Endothelial cell of umbilical vein (primary cell): ENCODE results near the gene PLEKHD1. TPM values are rescaled to one million over a fixed set of nuclear protein-coding genes. Genes with fewer than 3 reads are reported as not detected.

Experiments used
- BruUV-seq: library from RNA; stranded (reverse); fragments of 400-500 nt; replicated peaks from 2 replicates; lab custom pipeline; 2021; lab: Mats Ljungman, UMichigan
- CTCF ChIA-PET: fragments of 300-600, 350-600 bp; sonication (Branson Sonifier 250); formaldehyde crosslinking; loops from one replicate; lab custom pipeline; 2021; ENCODE audit warnings: antibody characterized with exemption, inconsistent platforms; lab: Charles Lee
- POLR2A ChIA-PET: fragments of 300-600, 350-600 bp; sonication (Branson Sonifier 250); formaldehyde crosslinking; loops from one replicate; lab custom pipeline; 2021; ENCODE audit warnings: antibody characterized with exemption, inconsistent platforms; lab: Charles Lee
- DNase-seq: peaks from one replicate; pipeline ENCODE4 v3.0.0-alpha.2; 2011; ENCODE audit warnings: low read depth, low spot score
- FAIRE-seq: peaks from 2 replicates; lab custom pipeline; 2011; peaks lifted over from hg19 to GRCh38; lab: Jason Lieb, UNC
- H2AFZ ChIP-seq: 2 replicates; pipeline ENCODE4 v1.6.0; 2012; ENCODE audit warnings: low read depth, low read length, control low read depth, inconsistent platforms
- H3K27ac ChIP-seq: 2 replicates; pipeline ENCODE4 v1.5.1; 2011; ENCODE audit warnings: low read depth, mild to moderate bottlenecking, control low read depth, low read length, moderate library complexity; ENCODE audit not compliant: insufficient read depth
- H3K27me3 ChIP-seq, 2 experiments: 2 replicates each; pipeline versions ENCODE4 v1.6.0 to v1.6.1; 2011; ENCODE audit warnings: low read length in 2 of 2, mixed read lengths in 1 of 2; ENCODE audit not compliant: control insufficient read depth in 2 of 2, insufficient read depth in 2 of 2
- H3K36me3 ChIP-seq, 2 experiments: 2 replicates in 1 of 2; 3 replicates in 1 of 2; pipeline ENCODE4 v1.5.1; 2011; ENCODE audit warnings: low read length in 2 of 2, mild to moderate bottlenecking in 1 of 2, moderate library complexity in 1 of 2; ENCODE audit not compliant: control insufficient read depth in 2 of 2, insufficient read depth in 2 of 2; ENCODE audit errors: extremely low read depth in 1 of 2
- H3K4me1 ChIP-seq: 3 replicates; pipeline ENCODE4 v1.5.1; 2011; ENCODE audit warnings: mild to moderate bottlenecking, low read length; ENCODE audit not compliant: control insufficient read depth, insufficient read depth; ENCODE audit errors: extremely low read depth
- H3K4me2 ChIP-seq: 2 replicates; pipeline ENCODE4 v1.6.1; 2011; ENCODE audit warnings: low read length, control low read depth, mixed read lengths; ENCODE audit not compliant: insufficient read depth
- H3K4me3 ChIP-seq, 3 experiments: fragments of 200-600 bp in 1 of 3; sonication (generic), shearing (Covaris generic) in 1 of 3; replicated peaks in 1 of 3; 2 replicates each; pipeline ENCODE4 v1.5.1; 2011 to 2016; ENCODE audit warnings: control low read depth in 3 of 3, low read length in 3 of 3, mild to moderate bottlenecking in 2 of 3, inconsistent platforms in 1 of 3, low read depth in 1 of 3, moderate library complexity in 1 of 3; ENCODE audit not compliant: insufficient read depth in 1 of 3
- H3K79me2 ChIP-seq: 2 replicates; pipeline ENCODE4 v1.6.0; 2012; ENCODE audit warnings: low read length, inconsistent platforms; ENCODE audit not compliant: control insufficient read depth, insufficient read depth
- H3K9ac ChIP-seq: replicated peaks from 2 replicates; pipeline ENCODE3; 2011; ENCODE audit warnings: low read length, control low read depth; ENCODE audit not compliant: insufficient read depth; ENCODE audit errors: extremely low read depth
- H3K9me1 ChIP-seq: replicated peaks from 3 replicates; pipeline ENCODE4 v1.6.0; 2011; ENCODE audit warnings: mild to moderate bottlenecking, low read length; ENCODE audit not compliant: control insufficient read depth, insufficient read depth; ENCODE audit errors: extremely low read depth
- H3K9me3 ChIP-seq: replicated peaks from 2 replicates; pipeline ENCODE4 v1.5.1; 2012; ENCODE audit warnings: low read length, inconsistent platforms; ENCODE audit not compliant: control insufficient read depth, insufficient read depth
- H4K20me1 ChIP-seq: replicated peaks from 2 replicates; pipeline ENCODE3; 2011; ENCODE audit warnings: mild to moderate bottlenecking, low read length; ENCODE audit not compliant: control insufficient read depth, insufficient read depth; ENCODE audit errors: extremely low read depth
- JUN ChIP-seq: IDR thresholded peaks from 2 replicates; pipeline ENCODE4 v1.6.1; 2011; ENCODE audit warnings: borderline replicate concordance, low read depth; ENCODE audit not compliant: insufficient read length, insufficient read depth
- POLR2A ChIP-seq: IDR thresholded peaks from 2 replicates; pipeline ENCODE4 v1.6.1; 2012; ENCODE audit warnings: low read depth, mild to moderate bottlenecking, control low read depth, low read length
- POLR2AphosphoS5 ChIP-seq: IDR thresholded peaks from 2 replicates; pipeline ENCODE4 v1.6.1; 2012; ENCODE audit warnings: low read depth, mild to moderate bottlenecking, control low read depth, low read length, moderate library complexity; ENCODE audit not compliant: insufficient read depth
- dilution Hi-C: fragments of 300-500 bp; cut with MboI; formaldehyde crosslinking; loops from one replicate; pipeline ENCODE4 v1.15.0; 2019; ENCODE audit warnings: low sequenced_read_pairs; ENCODE audit not compliant: extremely low pct_ligation_motif_present
- intact Hi-C: fragments of 100-400 bp; cut with micrococcal nuclease; formaldehyde crosslinking; loops from one replicate; pipeline ENCODE4 v1.10.0; 2022
- polyA plus RNA-seq, 4 experiments: library from polyadenylated mRNA; depleted of rRNA in 3 of 4; stranded (reverse) in 3 of 4; unstranded in 1 of 4; fragments of >200 nt; gene quantifications; 2 replicates each; pipeline versions ENCODE4 v1.2.1 to v1.2.3, GENCODE V29; 2011 to 2012; ENCODE audit warnings: missing spikeins in 1 of 4
- total RNA-seq: library from RNA; stranded (reverse); gene quantifications from 2 replicates; pipeline ENCODE4 v1.2.3, GENCODE V29; 2021
- TF ChIP-seq, protein P1 (sequence below), 2 donors: IDR thresholded peaks; 1 replicate in 1 of 2; 2 replicates in 1 of 2; pipeline ENCODE4 v1.5.1; 2011; ENCODE audit warnings: low read length in 2 of 2, mild to moderate bottlenecking in 2 of 2, moderate library complexity in 2 of 2, control low read depth in 1 of 2, inconsistent platforms in 1 of 2, low read depth in 1 of 2; ENCODE audit not compliant: insufficient read depth in 1 of 2; ENCODE audit errors: extremely low read depth in 1 of 2

PLEKHD1 gene
- total and polyA plus RNA-seq, 2 donors (not counting 3 experiments of a cell fraction or from before 2014, with no cell fraction given): 0.01 TPM; not detected in 1

- peaks cover 3 to 5% of the 10 kb centered on the region in 2 experiments for H3K27me3 ChIP-seq
- no peaks in the 10 kb centered on the region for H4K20me1 ChIP-seq
- intact Hi-C loops (no loop called here), dilution Hi-C loops (no loop called here)
- no peaks in the 10 kb centered on the region for H3K79me2 ChIP-seq
- DNase-seq: no peak
- no peaks in the 10 kb centered on the region for H3K36me3 ChIP-seq
- no peaks in the 10 kb centered on the region for H3K9me1 ChIP-seq
- no peak for FAIRE-seq
- CTCF ChIA-PET: interaction anchor here (2.1 kb wide), 1 partner anchor 11 kb away, joined by 10 read pairs; no protein-coding TSS in a partner anchor
- no TSS peak for BruUV-seq
- POLR2A ChIA-PET: no interaction called here
- H3K9ac ChIP-seq: no peak overlapping the region
- H3K9me3 ChIP-seq: no peaks in the 10 kb centered on the region
- no peaks in the 10 kb centered on the region for H3K4me1 ChIP-seq
- H2AFZ ChIP-seq: no peak overlapping the region
- H3K4me2 ChIP-seq: no peak overlapping the region
- TF ChIP-seq POLR2AphosphoS5: no peak
- no peak for TF ChIP-seq POLR2A
- TF ChIP-seq, protein P1, sequence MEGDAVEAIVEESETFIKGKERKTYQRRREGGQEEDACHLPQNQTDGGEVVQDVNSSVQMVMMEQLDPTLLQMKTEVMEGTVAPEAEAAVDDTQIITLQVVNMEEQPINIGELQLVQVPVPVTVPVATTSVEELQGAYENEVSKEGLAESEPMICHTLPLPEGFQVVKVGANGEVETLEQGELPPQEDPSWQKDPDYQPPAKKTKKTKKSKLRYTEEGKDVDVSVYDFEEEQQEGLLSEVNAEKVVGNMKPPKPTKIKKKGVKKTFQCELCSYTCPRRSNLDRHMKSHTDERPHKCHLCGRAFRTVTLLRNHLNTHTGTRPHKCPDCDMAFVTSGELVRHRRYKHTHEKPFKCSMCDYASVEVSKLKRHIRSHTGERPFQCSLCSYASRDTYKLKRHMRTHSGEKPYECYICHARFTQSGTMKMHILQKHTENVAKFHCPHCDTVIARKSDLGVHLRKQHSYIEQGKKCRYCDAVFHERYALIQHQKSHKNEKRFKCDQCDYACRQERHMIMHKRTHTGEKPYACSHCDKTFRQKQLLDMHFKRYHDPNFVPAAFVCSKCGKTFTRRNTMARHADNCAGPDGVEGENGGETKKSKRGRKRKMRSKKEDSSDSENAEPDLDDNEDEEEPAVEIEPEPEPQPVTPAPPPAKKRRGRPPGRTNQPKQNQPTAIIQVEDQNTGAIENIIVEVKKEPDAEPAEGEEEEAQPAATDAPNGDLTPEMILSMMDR (IDR thresholded peaks at IDR 0.05; ENCODE audit: extremely low read depth in 1 of 2, insufficient read depth in 1 of 2, low read depth in 1 of 2, low read length in 2 of 2): no peak
- TF ChIP-seq JUN: no peak
- H3K27ac ChIP-seq: no peak overlapping the region
- H3K4me3 ChIP-seq: no peak overlapping the region
Measured at GRCh38 chr14:69504775-69505174, 20.2 kb downstream of the PLEKHD1 start.
